GM18519 (cell line): ENCODE measurements around the gene MAML2.

Experiments
- ATAC-seq: cut with Tn5 transposase; IDR thresholded peaks from one replicate; pipeline ENCODE4 v1.9.1; 2021; ENCODE audit warnings: mild to moderate bottlenecking, moderate library complexity; ENCODE audit not compliant: unreplicated experiment, low FRiP score

MAML2 gene

GRCh38 chr11:96254854-96255253 is 88.1 kb downstream of the MAML2 start:
- no peak for ATAC-seq

GRCh38 chr11:96254087-96254486 is 88.9 kb downstream of the MAML2 start:
- peak; percentile 36 for ATAC-seq

- no peak for ATAC-seq
Observed at GRCh38 chr11:96246718-96247552, 96.1 kb downstream of the MAML2 start.

- peak; percentile 94 for ATAC-seq
Observed at GRCh38 chr11:96242971-96243647, 99.9 kb downstream of the MAML2 start.

GRCh38 chr11:96242191-96242847 is 100.7 kb downstream of the MAML2 start:
- no peak for ATAC-seq

- no peak for ATAC-seq
Observed at GRCh38 chr11:96241331-96241841, 101.6 kb downstream of the MAML2 start.

GRCh38 chr11:96238563-96239135 is 104.3 kb downstream of the MAML2 start:
- ATAC-seq = no peak

GRCh38 chr11:96237766-96238266 is 105.2 kb downstream of the MAML2 start:
- no peak for ATAC-seq

GRCh38 chr11:96235751-96236150 is 107.2 kb downstream of the MAML2 start:
- no peak for ATAC-seq

GRCh38 chr11:96234866-96235441 is 108.0 kb downstream of the MAML2 start:
- no peak for ATAC-seq

GRCh38 chr11:96232132-96232531 is 110.9 kb downstream of the MAML2 start:
- no peak for ATAC-seq

- ATAC-seq = no peak
Observed at GRCh38 chr11:96230686-96231085, 112.3 kb downstream of the MAML2 start.

- ATAC-seq = no peak
Observed at GRCh38 chr11:96229354-96229977, 113.5 kb downstream of the MAML2 start.

- no peak for ATAC-seq
Observed at GRCh38 chr11:96228910-96229309, 114.1 kb downstream of the MAML2 start.

GRCh38 chr11:96228473-96228891 is 114.5 kb downstream of the MAML2 start:
- no peak for ATAC-seq

- ATAC-seq = no peak
Observed at GRCh38 chr11:96227244-96227643, 115.8 kb downstream of the MAML2 start.

GRCh38 chr11:96223083-96223482 is 119.9 kb downstream of the MAML2 start:
- no peak for ATAC-seq

GRCh38 chr11:96222102-96222501 is 120.9 kb downstream of the MAML2 start:
- ATAC-seq = no peak

GRCh38 chr11:96221244-96222070 is 121.5 kb downstream of the MAML2 start:
- ATAC-seq = no peak
